HG03469 (cell line): Measurements from ENCODE around the gene KRTAP10-3.
"Not testable (repeated sequence)": the region's sequence is repeated elsewhere in the genome, so short reads cannot be mapped to it uniquely, and the experiment has no call there.

Experiments used
- ATAC-seq: cut with Tn5 transposase; IDR thresholded peaks from one replicate; pipeline ENCODE4 v1.9.1; 2021; ENCODE audit warnings: mild to moderate bottlenecking, moderate library complexity, moderate number of reproducible peaks; ENCODE audit not compliant: unreplicated experiment

The KRTAP10-3 gene

DNA sequence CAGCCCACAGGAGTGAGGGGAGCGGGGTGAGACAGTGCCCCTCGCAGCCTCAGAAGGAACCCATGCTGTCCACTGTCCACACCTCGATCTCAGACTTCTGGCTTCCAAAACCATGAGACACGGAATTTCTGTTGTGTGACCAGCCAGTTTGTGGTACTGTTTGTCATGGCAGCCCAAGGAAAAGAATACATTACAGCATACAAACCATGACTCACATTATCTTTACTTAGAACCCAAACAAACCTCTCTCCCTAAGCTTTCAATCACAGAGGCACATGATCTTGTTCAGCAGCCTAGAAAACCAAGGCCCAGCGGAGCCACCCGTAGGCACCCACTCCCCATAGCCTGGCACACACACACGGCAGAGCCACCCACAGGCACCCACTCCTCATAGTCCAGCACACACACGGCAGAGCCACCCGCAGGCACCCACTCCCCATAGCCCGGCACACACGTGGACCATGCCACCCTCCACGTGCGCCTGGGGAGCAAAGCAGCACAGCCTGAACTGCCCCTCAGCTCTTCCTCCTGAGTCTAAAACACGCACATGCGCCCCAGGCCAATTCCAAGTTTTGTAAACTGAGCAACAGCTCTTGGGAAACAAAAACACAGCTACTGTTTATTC is 14.5 kb upstream of the KRTAP10-3 start:
- ATAC-seq: no peak

- ATAC-seq: no peak
These were observed 13.5 kb upstream of the KRTAP10-3 start for GRCh38 chr21:44571844-44572782.

DNA sequence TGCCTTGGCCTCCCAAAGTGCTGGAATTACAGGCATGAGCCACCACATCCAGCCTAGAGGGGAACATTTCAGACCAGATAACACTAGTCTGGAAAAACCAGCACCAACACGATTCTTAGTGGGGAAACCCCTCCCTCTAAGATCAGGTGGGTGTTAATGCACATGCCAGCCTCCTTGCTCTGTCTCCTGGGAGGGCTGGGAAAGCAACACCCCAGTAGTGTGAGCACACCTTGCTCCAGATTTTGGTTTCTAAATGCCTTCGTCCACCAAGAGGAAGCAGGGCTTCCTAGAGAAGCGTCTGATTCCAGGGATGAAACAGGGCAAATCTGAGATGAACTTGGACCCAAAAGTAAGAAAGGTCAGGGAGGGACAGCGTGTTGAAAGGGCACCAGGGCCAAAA is 12.7 kb upstream of the KRTAP10-3 start:
- no peak for ATAC-seq

DNA sequence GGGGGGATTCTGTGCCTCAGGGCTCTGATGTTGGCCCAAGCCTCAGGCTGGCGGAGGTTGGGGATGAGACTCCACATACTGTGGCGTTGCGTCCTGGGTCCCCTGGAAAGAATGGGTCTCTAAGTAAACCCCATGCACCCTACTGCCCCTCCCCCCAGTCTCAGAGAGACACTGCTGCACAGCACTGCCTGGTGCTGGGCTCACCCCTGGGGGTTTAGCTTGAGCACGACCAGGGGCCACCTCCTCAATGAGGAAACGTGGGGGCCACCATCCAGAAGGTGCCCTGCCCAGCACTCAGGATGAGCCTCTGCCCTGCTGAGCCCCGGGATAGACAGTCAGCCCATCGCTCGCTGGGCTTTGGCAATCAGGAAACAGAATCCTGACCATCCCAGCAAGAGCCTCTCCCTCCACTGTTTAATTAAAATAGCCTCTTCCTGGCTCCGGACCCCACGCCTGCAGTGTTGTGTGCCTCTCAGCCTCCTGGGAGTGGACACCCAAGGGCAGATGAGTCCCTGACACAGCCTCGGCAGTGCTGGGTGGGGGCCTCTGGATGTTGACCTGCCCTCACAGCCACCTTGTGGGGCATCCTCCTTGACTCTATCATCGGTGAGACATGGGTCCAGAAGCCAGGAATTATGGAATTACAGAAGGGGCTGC is 11.4 kb upstream of the KRTAP10-3 start:
- no peak for ATAC-seq

DNA sequence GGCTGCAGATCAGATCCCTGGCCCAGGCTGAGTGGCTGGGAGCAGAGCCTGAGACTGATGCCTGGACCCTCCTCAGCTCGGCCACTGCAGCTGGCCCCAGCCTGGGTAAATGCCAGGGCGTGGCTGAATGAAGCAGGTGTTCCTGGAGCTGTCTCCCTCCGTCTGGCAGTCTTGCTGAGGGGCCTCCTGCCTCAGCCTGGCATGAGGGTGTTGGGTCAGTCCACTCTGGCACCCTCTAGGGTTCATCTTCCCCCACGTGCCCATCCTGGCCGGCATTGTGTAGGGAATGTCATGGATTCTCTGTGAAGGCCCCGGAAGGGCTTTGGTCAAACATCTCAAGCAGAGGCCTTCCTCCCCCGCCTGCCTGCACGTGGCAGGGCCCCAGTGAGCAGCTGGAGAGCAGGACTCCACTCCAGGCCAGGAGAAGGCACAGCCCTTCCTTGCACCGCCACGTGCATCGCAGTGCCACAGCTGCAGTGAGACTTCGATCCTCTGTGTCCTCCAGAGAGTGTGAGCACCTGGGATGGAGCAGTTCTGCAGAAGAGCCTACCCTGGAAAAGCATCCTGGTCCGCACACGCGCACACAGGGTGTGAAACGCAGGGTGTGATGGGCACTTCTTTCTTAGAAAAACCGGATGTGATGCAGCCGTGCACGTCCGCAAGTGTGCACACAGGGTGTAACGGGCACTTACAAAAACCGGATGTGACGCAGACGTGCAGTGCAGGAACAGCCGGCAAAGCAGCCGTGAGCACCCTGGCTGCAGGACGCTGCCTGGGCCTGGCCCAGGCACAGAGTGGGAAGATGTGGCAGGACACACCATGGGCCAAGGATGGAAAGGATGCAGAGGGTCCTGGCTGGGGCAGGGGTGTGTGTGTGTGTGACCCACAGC is 10.3 kb upstream of the KRTAP10-3 start:
- ATAC-seq: no peak

DNA sequence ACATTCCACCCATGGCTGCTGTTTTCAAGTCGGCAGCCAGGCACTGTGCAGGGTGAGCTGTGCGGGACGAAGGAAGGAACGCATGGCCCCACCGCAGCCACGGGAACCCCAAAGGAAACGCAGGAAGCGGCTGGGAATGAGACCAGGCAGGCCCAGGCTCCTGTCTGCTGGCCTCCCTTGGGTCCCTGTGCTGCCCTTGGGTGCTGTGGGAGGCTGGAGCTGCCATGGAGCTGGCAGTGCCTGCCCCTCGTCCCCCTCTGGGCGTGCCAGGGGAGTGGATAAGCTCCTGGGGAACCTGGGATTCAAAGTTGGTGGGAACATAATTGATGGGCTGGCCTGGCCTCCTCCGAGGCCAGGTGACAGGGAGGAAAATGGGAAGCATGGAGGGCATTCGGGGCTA is 9.7 kb upstream of the KRTAP10-3 start:
- no peak for ATAC-seq

DNA sequence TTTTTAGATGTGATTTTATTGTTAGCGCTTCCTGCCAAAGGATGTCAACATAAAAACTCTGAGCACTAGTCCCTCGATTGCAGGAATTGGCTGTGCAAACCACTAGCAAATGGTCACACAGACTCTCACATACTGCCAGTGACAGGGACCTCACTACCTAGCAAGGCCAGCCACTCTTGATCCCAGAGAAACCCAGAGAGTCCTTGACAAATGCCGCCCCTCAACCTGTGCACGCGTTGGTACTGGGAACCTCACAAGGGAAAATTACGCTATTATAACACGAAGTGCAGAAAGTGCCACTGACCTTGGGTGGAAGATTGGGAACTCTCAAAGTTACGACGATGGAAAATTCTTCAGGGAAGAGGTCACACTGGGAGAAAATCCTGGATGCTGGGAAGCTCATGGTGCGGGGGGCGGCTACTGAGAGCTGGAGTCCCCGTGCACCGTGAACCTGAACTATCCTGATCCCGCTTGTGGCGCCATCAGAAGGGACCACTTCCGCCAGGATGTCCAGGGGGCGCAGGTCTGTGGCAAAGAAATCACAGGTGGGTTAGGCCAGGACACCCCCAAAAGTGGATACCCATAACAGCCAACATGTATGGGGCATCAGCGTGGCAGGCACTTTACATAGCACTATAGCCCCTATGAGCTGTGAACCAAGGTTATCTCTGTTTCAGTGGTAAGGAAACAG is 9.0 kb upstream of the KRTAP10-3 start:
- ATAC-seq: no peak

GRCh38 chr21:44566403-44566802 is 7.8 kb upstream of the KRTAP10-3 start:
- ATAC-seq: no peak

- ATAC-seq: no peak
These were observed 6.4 kb upstream of the KRTAP10-3 start for GRCh38 chr21:44564886-44565598.

- ATAC-seq: no peak
These were observed 5.5 kb upstream of the KRTAP10-3 start for GRCh38 chr21:44564099-44564498.

DNA sequence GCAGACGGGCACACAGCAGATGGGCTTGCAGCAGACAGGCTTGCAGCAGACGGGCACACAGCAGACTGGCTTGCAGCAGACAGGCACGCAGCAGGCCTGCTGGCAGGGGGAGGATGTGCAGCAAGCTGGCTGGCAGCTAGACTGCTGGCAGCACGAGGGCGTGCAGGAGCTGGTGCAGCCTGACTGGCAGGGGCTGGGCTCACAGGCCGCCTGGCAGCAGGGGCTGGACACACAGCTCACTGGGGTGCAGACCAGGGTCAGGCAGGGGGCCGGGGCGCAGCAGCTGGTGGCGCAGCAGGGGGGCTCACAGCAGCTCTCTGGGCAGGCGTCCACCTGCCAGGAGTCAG is 293 bp downstream of the KRTAP10-3 start:
- not testable (repeated sequence) for ATAC-seq

GRCh38 chr21:44557491-44558328 is 885 bp downstream of the KRTAP10-3 start:
- no peak for ATAC-seq

DNA sequence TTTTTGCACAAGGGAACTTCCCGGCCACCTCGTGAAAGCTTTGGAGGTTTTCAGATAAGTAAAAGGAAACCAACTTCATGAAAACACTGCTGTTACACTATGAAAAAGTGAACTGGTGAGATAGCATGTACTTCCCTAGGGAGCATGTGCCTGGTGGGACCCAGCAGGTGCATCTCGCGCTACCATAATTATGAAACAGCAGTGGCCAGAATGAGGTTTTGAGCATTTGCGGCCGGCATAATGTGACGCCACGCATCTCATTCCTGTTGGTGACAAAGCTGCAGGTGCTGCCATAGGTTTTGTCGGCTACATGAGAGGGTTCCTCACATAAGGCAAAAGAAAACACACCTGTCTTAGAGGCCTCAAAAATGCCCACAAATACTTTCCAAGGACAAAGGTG is 1.7 kb downstream of the KRTAP10-3 start:
- no peak for ATAC-seq

DNA sequence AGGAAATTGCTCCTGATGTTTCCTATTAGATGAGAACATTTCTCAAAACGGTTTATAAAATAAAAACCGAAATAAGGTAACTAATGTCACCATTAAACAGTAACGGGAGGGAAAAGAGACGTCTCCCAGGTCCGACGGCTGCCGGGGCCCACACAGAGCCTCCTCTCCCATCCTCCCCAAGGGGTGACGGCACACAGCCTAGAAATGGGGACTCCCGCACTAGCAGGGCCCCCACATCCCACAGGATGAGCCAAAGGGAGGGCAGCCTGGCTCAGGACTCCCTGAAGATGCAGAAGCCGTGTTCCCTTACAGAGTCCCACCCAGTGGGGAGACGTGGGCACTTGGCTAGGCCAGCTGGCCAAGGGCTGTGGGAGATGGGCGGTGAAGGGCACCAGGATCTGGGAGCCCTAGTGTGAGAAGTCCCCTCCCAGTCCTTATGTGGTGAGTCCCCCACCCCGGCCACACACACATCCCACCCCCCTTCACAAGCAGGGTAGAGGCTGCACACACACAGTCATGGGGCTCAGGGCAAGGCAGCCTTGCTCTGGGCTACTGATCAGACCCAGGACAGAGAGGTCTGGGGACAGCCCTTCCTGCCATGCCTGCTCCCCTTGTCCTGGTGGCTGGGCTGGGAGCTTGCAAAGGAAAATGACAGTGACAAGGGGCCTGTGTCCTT is 3.3 kb downstream of the KRTAP10-3 start:
- ATAC-seq: no peak

- ATAC-seq: no peak
These were observed 5.9 kb downstream of the KRTAP10-3 start for GRCh38 chr21:44552681-44553080.

DNA sequence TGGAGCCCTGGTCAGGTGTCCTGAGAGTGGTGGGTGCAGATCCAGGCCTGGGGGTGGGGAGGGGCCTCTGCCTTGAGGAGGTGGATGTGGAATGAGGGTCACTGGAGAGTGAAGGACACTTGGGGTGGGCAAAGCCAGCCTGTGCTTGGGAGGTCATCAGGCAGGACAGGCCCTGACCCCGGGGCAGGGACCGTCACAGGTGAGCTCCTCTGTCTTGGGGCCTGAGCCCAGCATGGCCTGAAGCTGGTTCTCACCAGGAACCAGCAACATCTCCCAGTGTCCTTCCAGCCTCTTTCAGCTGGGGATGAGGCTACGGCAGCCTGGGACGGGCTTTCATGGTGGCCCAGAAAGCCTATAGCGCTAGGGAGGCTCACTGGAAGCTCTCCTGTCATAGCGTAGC is 6.5 kb downstream of the KRTAP10-3 start:
- ATAC-seq: no peak

DNA sequence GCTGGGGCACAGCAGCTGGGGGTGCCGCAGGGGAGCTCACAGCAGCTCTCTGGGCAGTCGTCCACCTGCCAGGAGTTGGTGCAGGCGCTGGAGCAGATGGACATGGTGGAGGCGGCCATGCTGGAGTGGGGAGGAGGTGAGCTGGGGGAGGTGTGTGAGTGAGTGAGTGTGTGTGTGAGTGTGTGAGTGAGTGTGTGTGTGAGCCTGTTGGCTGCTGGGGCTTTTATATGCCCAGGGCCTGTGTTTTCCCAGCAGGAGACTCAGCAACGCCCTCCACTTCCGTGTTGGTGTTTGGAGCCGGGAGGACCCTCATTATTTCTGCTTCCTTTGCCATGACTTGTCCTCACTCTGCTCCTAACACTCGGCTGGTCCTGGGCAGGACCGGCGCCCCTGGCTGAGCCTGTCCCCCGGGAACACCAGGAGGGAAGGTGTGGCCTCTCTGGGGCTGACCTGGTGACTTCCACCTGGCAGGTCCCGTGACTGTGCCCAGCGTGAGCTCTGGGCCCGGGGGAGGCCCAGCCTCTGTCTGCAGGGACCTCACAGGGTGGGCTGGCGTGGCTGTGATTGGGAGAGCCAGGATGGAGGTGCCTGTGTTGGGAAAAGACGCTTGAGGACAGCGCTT is 7.1 kb downstream of the KRTAP10-3 start, which contains the start of gene KRTAP10-2:
Gene KRTAP10-2 (minus strand): TSS at position 166 of the 622 bp plus-strand sequence. CDS start 47 bp downstream, at position 119.
- no peak for ATAC-seq

DNA sequence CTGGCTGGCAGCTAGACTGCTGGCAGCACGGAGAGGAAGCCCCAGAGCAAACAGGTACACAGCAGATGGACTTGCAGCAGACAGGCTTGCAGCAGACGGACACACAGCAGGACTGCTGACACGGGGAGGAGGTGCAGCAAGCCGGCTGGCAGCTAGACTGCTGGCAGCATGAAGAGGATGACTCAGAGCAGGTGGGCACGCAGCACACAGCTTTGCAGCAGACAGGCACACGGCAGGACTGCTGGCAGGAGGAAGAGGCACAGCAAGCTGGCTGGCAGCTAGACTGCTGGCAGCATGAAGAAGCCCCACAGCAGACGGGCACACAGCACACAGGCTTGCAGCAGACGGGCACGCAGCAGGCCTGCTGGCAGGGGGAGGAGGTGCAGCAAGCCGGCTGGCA is 7.8 kb downstream of the KRTAP10-3 start:
- no peak for ATAC-seq
